PC-9 (cell line): Measurements from ENCODE around the gene APLF.

Experiments
- CTCF ChIP-seq: fragments of 200-600 bp; sonication (generic); conservative IDR thresholded peaks from 2 replicates; pipeline ENCODE4 v1.6.1; 2017; ENCODE audit warnings: mixed run types, antibody characterized with exemption, mild to moderate bottlenecking, moderate library complexity
- EZH2 ChIP-seq: fragments of 200-600 bp; sonication (generic); IDR thresholded peaks from 2 replicates; pipeline ENCODE4 v1.8.0; 2017; ENCODE audit warnings: antibody characterized with exemption, low read depth

GRCh38 chr2:68565273-68565672, 97.9 kb downstream of the APLF start:
- TF ChIP-seq CTCF, result no peak
- TF ChIP-seq EZH2, result no peak
